ENCODE results near the gene CAMK2D. TPM values are rescaled to one million over a fixed set of nuclear protein-coding genes. Genes with fewer than 3 reads are reported as not detected.

CAMK2D gene
- total RNA-seq, 2 donors from 2014 or later, result 132 to 187 TPM

- TF ChIP-seq, protein P1, sequence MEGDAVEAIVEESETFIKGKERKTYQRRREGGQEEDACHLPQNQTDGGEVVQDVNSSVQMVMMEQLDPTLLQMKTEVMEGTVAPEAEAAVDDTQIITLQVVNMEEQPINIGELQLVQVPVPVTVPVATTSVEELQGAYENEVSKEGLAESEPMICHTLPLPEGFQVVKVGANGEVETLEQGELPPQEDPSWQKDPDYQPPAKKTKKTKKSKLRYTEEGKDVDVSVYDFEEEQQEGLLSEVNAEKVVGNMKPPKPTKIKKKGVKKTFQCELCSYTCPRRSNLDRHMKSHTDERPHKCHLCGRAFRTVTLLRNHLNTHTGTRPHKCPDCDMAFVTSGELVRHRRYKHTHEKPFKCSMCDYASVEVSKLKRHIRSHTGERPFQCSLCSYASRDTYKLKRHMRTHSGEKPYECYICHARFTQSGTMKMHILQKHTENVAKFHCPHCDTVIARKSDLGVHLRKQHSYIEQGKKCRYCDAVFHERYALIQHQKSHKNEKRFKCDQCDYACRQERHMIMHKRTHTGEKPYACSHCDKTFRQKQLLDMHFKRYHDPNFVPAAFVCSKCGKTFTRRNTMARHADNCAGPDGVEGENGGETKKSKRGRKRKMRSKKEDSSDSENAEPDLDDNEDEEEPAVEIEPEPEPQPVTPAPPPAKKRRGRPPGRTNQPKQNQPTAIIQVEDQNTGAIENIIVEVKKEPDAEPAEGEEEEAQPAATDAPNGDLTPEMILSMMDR (IDR thresholded peaks at IDR 0.05), result no peak
- peaks cover 0 to 52% of the 10 kb centered on the region in 2 donors for H3K4me1 ChIP-seq
- H3K9me3 ChIP-seq, result no peaks in the 10 kb centered on the region
- H3K27ac ChIP-seq, result peak overlapping the region in 1 of 2 donors; percentile 89
- no peak for DNase-seq (ENCODE audit: low spot score)
- H3K36me3 ChIP-seq, result no peaks in the 10 kb centered on the region
- no peak overlapping the region for H3K4me3 ChIP-seq
- H3K27me3 ChIP-seq, result no peaks in the 10 kb centered on the region
Observed at GRCh38 chr4:113586072-113586471, 175.5 kb downstream of the CAMK2D start.

DNA sequence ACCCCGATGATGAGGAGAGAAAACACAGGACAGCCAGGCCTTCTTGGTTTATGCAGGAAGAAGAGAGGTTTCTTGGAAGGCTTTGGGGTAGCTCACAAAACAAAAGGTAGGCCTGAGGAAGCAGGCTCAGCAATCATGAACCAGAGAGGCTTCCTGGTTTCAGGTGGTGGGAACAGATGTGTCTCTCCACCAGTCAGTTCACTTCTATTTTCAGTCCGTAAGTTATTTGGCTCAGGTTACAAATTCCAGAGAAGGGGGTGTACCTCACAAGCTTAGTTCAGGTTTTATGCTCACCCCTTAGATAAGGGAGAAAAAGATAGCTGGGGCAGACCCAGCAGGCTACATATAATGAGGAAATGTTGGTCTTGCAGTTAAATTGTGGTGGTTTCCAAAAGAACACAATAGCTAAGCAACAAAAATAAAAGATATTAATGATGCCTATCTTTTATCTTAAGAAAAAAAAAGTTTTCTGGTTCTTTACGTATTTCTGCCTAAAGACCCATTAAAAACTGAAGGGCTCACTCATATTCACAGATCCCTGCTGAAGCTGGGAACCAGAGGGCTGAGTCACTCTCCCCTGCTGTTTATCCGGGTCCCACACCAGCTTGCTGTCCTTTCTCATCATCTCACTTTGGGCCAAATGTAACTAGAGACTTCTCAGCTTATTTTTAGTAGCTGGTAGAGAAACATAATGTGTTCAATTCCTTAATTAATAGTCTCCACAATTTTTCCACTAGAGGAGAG is 177.0 kb downstream of the CAMK2D start:
- no peaks in the 10 kb centered on the region for H3K27me3 ChIP-seq
- no peak for DNase-seq (ENCODE audit: low spot score)
- peak overlapping the region; percentile 82 to 89 for H3K27ac ChIP-seq
- no peak overlapping the region for H3K4me3 ChIP-seq
- TF ChIP-seq, protein P1 (IDR thresholded peaks at IDR 0.05), result no peak
- peaks cover 0 to 60% of the 10 kb centered on the region in 2 donors for H3K4me1 ChIP-seq
- no peaks in the 10 kb centered on the region for H3K9me3 ChIP-seq
- no peaks in the 10 kb centered on the region for H3K36me3 ChIP-seq

- Histone ChIP-seq H3K9me3 (no peaks in the 10 kb centered on the region), H3K27me3 (no peaks in the 10 kb centered on the region), H3K36me3 (no peaks in the 10 kb centered on the region), H3K4me1 (peaks cover 0 to 59% of the 10 kb centered on the region in 2 donors), H3K27ac (peak overlapping the region; percentile 82 to 89), H3K4me3 (no peak overlapping the region)
- TF ChIP-seq, protein P1 (IDR thresholded peaks at IDR 0.05), result no peak
- peak; percentile 75 for DNase-seq (ENCODE audit: low spot score)
Observed at GRCh38 chr4:113582737-113583136, 178.8 kb downstream of the CAMK2D start.

- Histone ChIP-seq H3K27me3 (no peaks in the 10 kb centered on the region), H3K36me3 (no peaks in the 10 kb centered on the region), H3K9me3 (no peaks in the 10 kb centered on the region), H3K4me1 (peaks cover 0 to 50% of the 10 kb centered on the region in 2 donors), H3K4me3 (no peak overlapping the region), H3K27ac (peak overlapping the region; percentile 18 to 89)
- TF ChIP-seq, protein P1 (IDR thresholded peaks at IDR 0.05), result no peak
- no peak for DNase-seq (ENCODE audit: low spot score)
Observed at GRCh38 chr4:113579360-113579759, 182.2 kb downstream of the CAMK2D start.

DNA sequence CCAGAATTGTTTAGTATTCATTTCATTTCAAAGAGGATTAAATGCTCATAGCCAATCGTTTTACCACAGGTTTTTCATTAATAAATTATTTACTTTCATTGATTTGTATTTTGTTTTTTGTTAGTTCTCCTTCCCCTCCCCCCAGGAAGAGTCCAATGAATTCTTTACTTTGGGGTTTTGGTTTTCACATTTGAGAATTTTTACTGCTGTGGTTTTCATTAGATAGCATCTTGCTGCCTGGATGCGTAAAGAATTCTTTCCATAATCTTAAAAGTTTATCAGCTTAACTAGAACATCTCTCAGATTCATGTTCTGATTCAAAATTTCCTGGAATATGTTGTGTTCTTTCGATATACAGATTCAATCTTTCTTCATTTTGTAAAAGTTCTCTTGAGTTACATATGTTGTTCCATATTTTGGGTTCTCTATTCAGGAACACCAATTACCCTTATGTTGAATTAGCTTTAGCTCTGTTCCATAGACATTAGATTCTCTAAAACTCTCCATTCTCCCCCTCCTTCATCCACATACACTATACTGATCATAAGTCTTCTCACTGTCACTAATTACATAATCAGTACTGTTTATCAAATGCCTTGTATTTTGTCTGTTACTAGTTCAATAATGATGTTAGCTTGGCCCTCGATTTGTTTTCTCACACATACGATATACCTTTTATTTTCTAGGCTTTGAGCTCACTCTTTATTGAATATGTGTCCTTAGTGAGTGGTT is 184.4 kb downstream of the CAMK2D start:
- Histone ChIP-seq H3K4me1 (peaks cover 0 to 43% of the 10 kb centered on the region in 2 donors), H3K9me3 (no peaks in the 10 kb centered on the region), H3K27me3 (no peaks in the 10 kb centered on the region), H3K4me3 (no peak overlapping the region), H3K36me3 (no peaks in the 10 kb centered on the region), H3K27ac (peak overlapping the region in 1 of 2 donors; percentile 89)
- TF ChIP-seq, protein P1 (IDR thresholded peaks at IDR 0.05), result no peak
- no peak for DNase-seq (ENCODE audit: low spot score)
